PC-3 (cell line): Measurements from ENCODE around the gene CST11.

ENCODE experiments used
- EZH2 ChIP-seq: fragments of 300-600 bp; sonication (generic); IDR thresholded peaks from one replicate; pipeline ENCODE4 v1.6.1; 2017; ENCODE audit warnings: antibody characterized with exemption, mild to moderate bottlenecking, low read length; ENCODE audit not compliant: unreplicated experiment
- EZH2phosphoT487 ChIP-seq: fragments of 300-600 bp; sonication (generic); IDR thresholded peaks from 2 replicates; pipeline ENCODE4 v1.6.1; 2018; ENCODE audit warnings: mild to moderate bottlenecking, antibody characterized with exemption, low read length, borderline replicate concordance
- TF ChIP-seq, protein P1 (sequence below): fragments of 300-600 bp; sonication (generic); conservative IDR thresholded peaks from 2 replicates; pipeline ENCODE4 v1.5.1; 2017; ENCODE audit warnings: antibody characterized with exemption, low read depth, mild to moderate bottlenecking, low read length

GRCh38 chr20:23435626-23436539 is 16.8 kb downstream of the CST11 start:
- TF ChIP-seq, protein P1, sequence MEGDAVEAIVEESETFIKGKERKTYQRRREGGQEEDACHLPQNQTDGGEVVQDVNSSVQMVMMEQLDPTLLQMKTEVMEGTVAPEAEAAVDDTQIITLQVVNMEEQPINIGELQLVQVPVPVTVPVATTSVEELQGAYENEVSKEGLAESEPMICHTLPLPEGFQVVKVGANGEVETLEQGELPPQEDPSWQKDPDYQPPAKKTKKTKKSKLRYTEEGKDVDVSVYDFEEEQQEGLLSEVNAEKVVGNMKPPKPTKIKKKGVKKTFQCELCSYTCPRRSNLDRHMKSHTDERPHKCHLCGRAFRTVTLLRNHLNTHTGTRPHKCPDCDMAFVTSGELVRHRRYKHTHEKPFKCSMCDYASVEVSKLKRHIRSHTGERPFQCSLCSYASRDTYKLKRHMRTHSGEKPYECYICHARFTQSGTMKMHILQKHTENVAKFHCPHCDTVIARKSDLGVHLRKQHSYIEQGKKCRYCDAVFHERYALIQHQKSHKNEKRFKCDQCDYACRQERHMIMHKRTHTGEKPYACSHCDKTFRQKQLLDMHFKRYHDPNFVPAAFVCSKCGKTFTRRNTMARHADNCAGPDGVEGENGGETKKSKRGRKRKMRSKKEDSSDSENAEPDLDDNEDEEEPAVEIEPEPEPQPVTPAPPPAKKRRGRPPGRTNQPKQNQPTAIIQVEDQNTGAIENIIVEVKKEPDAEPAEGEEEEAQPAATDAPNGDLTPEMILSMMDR, result no peak
- TF ChIP-seq EZH2phosphoT487 (no peak), EZH2 (no peak)
